T-helper 1 cell treated with Interleukin-12 subunit alpha and Interleukin-12 subunit beta and Interleukin-4 antibody, amounts not matched to agents 30 ng/mL and 1 ng/mL, for 36 hours (primary cell): ENCODE measurements around the gene CTXN1. TPM values are rescaled to one million over a fixed set of nuclear protein-coding genes. Genes with fewer than 3 reads are reported as not detected.
"Not testable (repeated sequence)": the region's sequence is repeated elsewhere in the genome, so short reads cannot be mapped to it uniquely, and the experiment has no call there.

Experiments
- intact Hi-C: fragments of 100-400 bp; cut with micrococcal nuclease; formaldehyde crosslinking; loops from one replicate; pipeline ENCODE4 v1.15.1; 2024
- total RNA-seq: library from RNA; stranded (reverse); gene quantifications from 2 replicates; pipeline ENCODE4 v1.2.3, GENCODE V29; 2022

The CTXN1 gene
- total RNA-seq: not detected in 2 replicates

GRCh38 chr19:7926021-7926726 lies at the start of gene CTXN1:
TSS of gene CTXN1 (minus strand) at chr19:7926135. CDS start at chr19:7925538, 597 bp downstream.
- intact Hi-C loops: loop anchor here (10.0 kb wide), 2 partner anchors 399 to 589 kb away; partner anchors contain the start of genes NDUFA7, RPS28 and ZNF414

GRCh38 chr19:7975037-7975436 lies 49.1 kb upstream of the CTXN1 start:
- intact Hi-C loops: no loop called here

GRCh38 chr19:7973883-7974282 lies 47.9 kb upstream of the CTXN1 start:
- intact Hi-C loops: no loop called here

- intact Hi-C loops: loop anchor here (1.0 kb wide), 1 partner anchor 281 kb away; no protein-coding TSS in a partner anchor
These were observed 45.9 kb upstream of the CTXN1 start for GRCh38 chr19:7971553-7972520.

GRCh38 chr19:7970716-7971448 lies 44.9 kb upstream of the CTXN1 start:
- intact Hi-C loops: loop anchor here (1.0 kb wide), 1 partner anchor 282 kb away; no protein-coding TSS in a partner anchor

GRCh38 chr19:7969555-7969939 lies 43.6 kb upstream of the CTXN1 start:
- intact Hi-C loops: no loop called here

GRCh38 chr19:7968796-7969554 lies 43.0 kb upstream of the CTXN1 start:
- intact Hi-C loops: no loop called here

- intact Hi-C loops: no loop called here
These were observed 42.3 kb upstream of the CTXN1 start for GRCh38 chr19:7968008-7968795.

- intact Hi-C loops: no loop called here
These were observed 40.2 kb upstream of the CTXN1 start for GRCh38 chr19:7965921-7966665.

- intact Hi-C loops: no loop called here
These were observed 39.4 kb upstream of the CTXN1 start for GRCh38 chr19:7965259-7965841.

GRCh38 chr19:7963566-7963965 lies 37.6 kb upstream of the CTXN1 start:
- intact Hi-C loops: no loop called here

GRCh38 chr19:7962644-7963268 lies 36.8 kb upstream of the CTXN1 start:
- intact Hi-C loops: no loop called here

- intact Hi-C loops: no loop called here
These were observed 36.1 kb upstream of the CTXN1 start for GRCh38 chr19:7961920-7962626.

GRCh38 chr19:7961082-7961481 lies 35.1 kb upstream of the CTXN1 start:
- intact Hi-C loops: not testable (repeated sequence)

GRCh38 chr19:7959211-7959610 lies 33.3 kb upstream of the CTXN1 start:
- intact Hi-C loops: no loop called here

- intact Hi-C loops: no loop called here
These were observed 29.8 kb upstream of the CTXN1 start for GRCh38 chr19:7955696-7956095.

GRCh38 chr19:7953576-7953975 lies 27.6 kb upstream of the CTXN1 start:
- intact Hi-C loops: no loop called here

GRCh38 chr19:7953060-7953459 lies 27.1 kb upstream of the CTXN1 start:
- intact Hi-C loops: no loop called here
